Body of pancreas (tissue), 4 donors: ENCODE results near the gene ARFGAP2. TPM values are rescaled to one million over a fixed set of nuclear protein-coding genes. Genes with fewer than 3 reads are reported as not detected.

ENCODE experiments used
- ATAC-seq: fragments of 150-250 bp; one replicate; pipeline ENCODE4 v1.9.1; 2016
- DNase-seq, 4 donors: peaks; one replicate each; pipeline ENCODE4 v3.0.0-alpha.2; 2019
- H3K27ac ChIP-seq, 4 donors: fragments of 200-600 bp; sonication (generic); 1 replicate in 3 of 4; 2 replicates in 1 of 4; pipeline versions ENCODE4 v1.5.1 to v1.6.1; 2016 to 2019; ENCODE audit warnings: mild to moderate bottlenecking in 1 of 4, mixed read lengths in 1 of 4, moderate library complexity in 1 of 4
- H3K27me3 ChIP-seq, 2 donors: fragments of 200-600 bp; sonication (generic); one replicate each; pipeline ENCODE4 v1.6.0; 2016; ENCODE audit warnings: mild to moderate bottlenecking in 1 of 2
- H3K36me3 ChIP-seq, 2 donors: fragments of 200-600 bp; sonication (generic); replicated peaks in 1 of 2; 2 replicates each; pipeline ENCODE4 v1.5.1; 2016; ENCODE audit warnings: low read depth in 2 of 2; ENCODE audit not compliant: insufficient read depth in 1 of 2
- H3K4me1 ChIP-seq: fragments of 200-600 bp; sonication (generic); one replicate; pipeline ENCODE4 v1.6.0; 2016
- H3K4me3 ChIP-seq, 2 donors: fragments of 200-600 bp; sonication (generic); 1 replicate in 1 of 2; 2 replicates in 1 of 2; pipeline ENCODE4 v1.5.1; 2016 to 2019
- H3K9me3 ChIP-seq, 3 donors: fragments of 200-600 bp; sonication (generic); 1 replicate in 2 of 3; 2 replicates in 1 of 3; pipeline ENCODE4 v1.5.1; 2016
- POLR2A ChIP-seq, 3 donors: fragments of 450-650 bp; IDR thresholded peaks; one replicate each; pipeline ENCODE4 v1.6.1; 2016; ENCODE audit warnings: antibody characterized with exemption in 3 of 3, mild to moderate bottlenecking in 2 of 3
- WGBS, 2 donors: methylation state at CpG; one replicate each; pipeline ENCODE4 v1.1.5; 2017; 5-methylcytosine and 5-hydroxymethylcytosine counted together
- intact Hi-C: fragments of 100-400 bp; cut with DNase I; formaldehyde crosslinking; loops from one replicate; pipeline ENCODE4 v1.15.1; 2023
- total RNA-seq, 2 donors: library from RNA; depleted of rRNA; stranded (reverse); fragments of >200 nt; gene quantifications; one replicate each; pipeline ENCODE4 v1.1.0, GENCODE V29; 2016
- TF ChIP-seq, protein P1 (sequence below), 7 experiments: fragments of 450-650 bp in 4 of 7; fragments of 200-600 bp in 3 of 7; sonication (generic) in 3 of 7; IDR thresholded peaks; one replicate each; pipeline ENCODE4 v1.5.1; 2016 to 2019; ENCODE audit warnings: antibody characterized with exemption in 7 of 7

Gene ARFGAP2
- total RNA-seq, 2 donors from 2014 or later, result 143 to 212 TPM

DNA sequence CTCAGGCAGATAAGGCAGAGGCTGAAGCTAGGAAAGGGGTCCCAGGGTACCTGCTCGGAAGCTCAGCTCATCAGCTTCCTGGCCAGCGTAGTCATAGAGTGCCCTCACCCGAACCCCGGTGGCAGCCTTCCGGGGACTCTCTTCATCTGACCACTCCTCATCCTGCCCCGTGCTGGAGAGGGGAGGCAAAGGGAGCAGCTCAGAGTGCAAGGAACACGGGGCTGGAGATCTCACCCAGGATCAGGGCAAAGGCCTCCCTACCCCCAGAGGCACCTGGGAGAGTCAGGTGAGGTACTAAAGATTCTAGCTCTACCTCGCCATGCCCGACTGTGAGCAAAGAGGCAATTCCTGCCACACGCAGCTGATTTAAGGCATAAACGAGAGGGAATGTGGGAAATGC lies 1.6 kb upstream of the ARFGAP2 start:
- Histone ChIP-seq H3K36me3 (peaks cover 0 to 3% of the 10 kb centered on the region in 2 donors), H3K4me3 (no peak overlapping the region), H3K9me3 (no peaks in the 10 kb centered on the region), H3K4me1 (peaks cover 34% of the 10 kb centered on the region), H3K27me3 (no peaks in the 10 kb centered on the region), H3K27ac (peak overlapping the region; percentile 98 to 100 (median 98))
- TF ChIP-seq, protein P1, sequence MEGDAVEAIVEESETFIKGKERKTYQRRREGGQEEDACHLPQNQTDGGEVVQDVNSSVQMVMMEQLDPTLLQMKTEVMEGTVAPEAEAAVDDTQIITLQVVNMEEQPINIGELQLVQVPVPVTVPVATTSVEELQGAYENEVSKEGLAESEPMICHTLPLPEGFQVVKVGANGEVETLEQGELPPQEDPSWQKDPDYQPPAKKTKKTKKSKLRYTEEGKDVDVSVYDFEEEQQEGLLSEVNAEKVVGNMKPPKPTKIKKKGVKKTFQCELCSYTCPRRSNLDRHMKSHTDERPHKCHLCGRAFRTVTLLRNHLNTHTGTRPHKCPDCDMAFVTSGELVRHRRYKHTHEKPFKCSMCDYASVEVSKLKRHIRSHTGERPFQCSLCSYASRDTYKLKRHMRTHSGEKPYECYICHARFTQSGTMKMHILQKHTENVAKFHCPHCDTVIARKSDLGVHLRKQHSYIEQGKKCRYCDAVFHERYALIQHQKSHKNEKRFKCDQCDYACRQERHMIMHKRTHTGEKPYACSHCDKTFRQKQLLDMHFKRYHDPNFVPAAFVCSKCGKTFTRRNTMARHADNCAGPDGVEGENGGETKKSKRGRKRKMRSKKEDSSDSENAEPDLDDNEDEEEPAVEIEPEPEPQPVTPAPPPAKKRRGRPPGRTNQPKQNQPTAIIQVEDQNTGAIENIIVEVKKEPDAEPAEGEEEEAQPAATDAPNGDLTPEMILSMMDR (IDR thresholded peaks at IDR 0.05), result no peak
- DNase-seq (no peak), ATAC-seq (no peak)
- 78 to 81% methylated on average over 9 to 11 of the region's 11 CpGs for WGBS, 2 donors
- intact Hi-C loops, result loop anchor here (5.0 kb wide), 1 partner anchor 39 kb away; no protein-coding TSS in a partner anchor

GRCh38 chr11:47177846-47178245 lies 1.2 kb upstream of the ARFGAP2 start:
- Histone ChIP-seq H3K27ac (peak overlapping the region; percentile 98 to 100 (median 98)), H3K36me3 (peaks cover 0 to 5% of the 10 kb centered on the region in 2 donors), H3K4me1 (peaks cover 39% of the 10 kb centered on the region), H3K9me3 (no peaks in the 10 kb centered on the region), H3K4me3 (no peak overlapping the region), H3K27me3 (no peaks in the 10 kb centered on the region)
- intact Hi-C loops, result loop anchor here (5.0 kb wide), 1 partner anchor 39 kb away; no protein-coding TSS in a partner anchor
- no peak for DNase-seq
- ATAC-seq, result no peak
- TF ChIP-seq, protein P1 (IDR thresholded peaks at IDR 0.05), result no peak
- TF ChIP-seq POLR2A (IDR thresholded peaks at IDR 0.05), result no peak
- 20 to 46% methylated on average over 1 to 6 of the region's 6 CpGs for WGBS, 2 donors

- no peaks in the 10 kb centered on the region for H3K9me3 ChIP-seq
- H3K27ac ChIP-seq, result peak overlapping the region; percentile 98 to 100 (median 98)
- H3K36me3 ChIP-seq, result peaks cover 0 to 10% of the 10 kb centered on the region in 2 donors
- WGBS, 2 donors, result 5 to 9% methylated on average over 6 to 21 of the region's 21 CpGs
- ATAC-seq (peak; percentile 64), DNase-seq (peak; percentile 72 to 85 (median 76))
- intact Hi-C loops, result loop anchor here (5.0 kb wide), 1 partner anchor 40 kb away; no protein-coding TSS in a partner anchor
- H3K4me1 ChIP-seq, result peaks cover 44% of the 10 kb centered on the region
- TF ChIP-seq, protein P1 (IDR thresholded peaks at IDR 0.05), result peak; percentile 42 to 94 (median 76)
- peak in 2 of 3 donors; percentile 9 to 48 for TF ChIP-seq POLR2A (IDR thresholded peaks at IDR 0.05)
- H3K4me3 ChIP-seq, result peak overlapping the region; percentile 31 to 45
- no peaks in the 10 kb centered on the region for H3K27me3 ChIP-seq
These were observed 658 bp upstream of the ARFGAP2 start for GRCh38 chr11:47177229-47177845.

DNA sequence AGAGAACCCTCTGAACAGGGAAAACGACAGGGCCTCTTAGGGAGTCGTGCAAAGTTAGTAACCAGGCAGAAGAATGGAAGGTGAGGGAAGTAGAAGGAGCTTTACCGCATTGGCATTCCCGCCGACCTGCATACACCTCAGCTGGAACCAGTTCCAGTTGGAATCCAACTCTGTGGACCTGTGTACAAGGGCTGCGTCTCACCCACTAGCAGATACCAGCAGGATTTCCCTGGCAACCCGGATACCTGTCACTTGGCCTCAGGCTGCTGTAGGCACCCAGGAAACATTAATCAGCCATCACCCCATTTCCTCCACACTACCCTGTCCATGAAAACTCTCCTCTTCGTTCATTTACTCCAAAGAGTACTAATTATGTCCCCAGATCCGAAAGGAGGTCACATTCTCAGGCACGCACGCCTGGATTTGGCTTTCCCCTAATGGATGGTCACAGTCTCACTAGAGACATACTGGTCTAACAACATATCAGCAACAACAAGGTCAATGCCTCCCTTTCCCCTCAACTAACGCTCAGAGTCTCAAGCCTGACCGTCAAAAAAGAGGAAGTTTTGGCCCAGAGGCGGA lies 842 bp downstream of the ARFGAP2 start:
- Histone ChIP-seq H3K36me3 (peaks cover 0 to 22% of the 10 kb centered on the region in 2 donors), H3K4me3 (peak overlapping the region; percentile 90 to 93), H3K27ac (peak overlapping the region; percentile 98 to 100 (median 98)), H3K27me3 (no peaks in the 10 kb centered on the region), H3K9me3 (no peaks in the 10 kb centered on the region), H3K4me1 (peaks cover 48% of the 10 kb centered on the region)
- DNase-seq (no peak), ATAC-seq (no peak)
- intact Hi-C loops, result loop anchor here (5.0 kb wide), 1 partner anchor 41 kb away; no protein-coding TSS in a partner anchor
- no peak for TF ChIP-seq POLR2A (IDR thresholded peaks at IDR 0.05)
- TF ChIP-seq, protein P1 (IDR thresholded peaks at IDR 0.05), result no peak
- WGBS, 2 donors, result 16 to 17% methylated on average over 14 of the region's 14 CpGs
